BE2C (cell line): Measurements from ENCODE around the gene KLHL26.

Experiments used
- DNase-seq: peaks from one replicate; pipeline ENCODE4 v3.0.0-alpha.2; 2020
- H3K27me3 ChIP-seq: fragments of 250-450 bp; sonication (Bioruptor Pico); 2 replicates; pipeline ENCODE4 v1.5.1; 2020; ENCODE audit warnings: mild to moderate bottlenecking
- H3K36me3 ChIP-seq: fragments of 250-450 bp; sonication (Bioruptor Pico); 2 replicates; pipeline ENCODE4 v1.5.1; 2020; ENCODE audit warnings: mild to moderate bottlenecking
- H3K4me1 ChIP-seq: fragments of 250-450 bp; sonication (Bioruptor Pico); 2 replicates; pipeline ENCODE4 v1.5.1; 2020
- H3K4me3 ChIP-seq: 2 replicates; pipeline ENCODE4 v1.5.1; 2011; ENCODE audit warnings: low read depth, low read length
- H3K9me3 ChIP-seq: fragments of 250-450 bp; sonication (Bioruptor Pico); 2 replicates; pipeline ENCODE4 v1.5.1; 2020
- TF ChIP-seq, protein P1 (sequence below): IDR thresholded peaks from 2 replicates; pipeline ENCODE4 v1.5.1; 2012; ENCODE audit warnings: mild to moderate bottlenecking, low read depth, low read length

KLHL26 gene

GRCh38 chr19:18636183-18636968 lies 452 bp upstream of the KLHL26 start:
- no peaks in the 10 kb centered on the region for H3K9me3 ChIP-seq
- peak; percentile 99 for DNase-seq
- H3K4me1 ChIP-seq = no peaks in the 10 kb centered on the region
- H3K36me3 ChIP-seq = no peaks in the 10 kb centered on the region
- H3K4me3 ChIP-seq = peak overlapping the region; percentile 79
- TF ChIP-seq, protein P1, sequence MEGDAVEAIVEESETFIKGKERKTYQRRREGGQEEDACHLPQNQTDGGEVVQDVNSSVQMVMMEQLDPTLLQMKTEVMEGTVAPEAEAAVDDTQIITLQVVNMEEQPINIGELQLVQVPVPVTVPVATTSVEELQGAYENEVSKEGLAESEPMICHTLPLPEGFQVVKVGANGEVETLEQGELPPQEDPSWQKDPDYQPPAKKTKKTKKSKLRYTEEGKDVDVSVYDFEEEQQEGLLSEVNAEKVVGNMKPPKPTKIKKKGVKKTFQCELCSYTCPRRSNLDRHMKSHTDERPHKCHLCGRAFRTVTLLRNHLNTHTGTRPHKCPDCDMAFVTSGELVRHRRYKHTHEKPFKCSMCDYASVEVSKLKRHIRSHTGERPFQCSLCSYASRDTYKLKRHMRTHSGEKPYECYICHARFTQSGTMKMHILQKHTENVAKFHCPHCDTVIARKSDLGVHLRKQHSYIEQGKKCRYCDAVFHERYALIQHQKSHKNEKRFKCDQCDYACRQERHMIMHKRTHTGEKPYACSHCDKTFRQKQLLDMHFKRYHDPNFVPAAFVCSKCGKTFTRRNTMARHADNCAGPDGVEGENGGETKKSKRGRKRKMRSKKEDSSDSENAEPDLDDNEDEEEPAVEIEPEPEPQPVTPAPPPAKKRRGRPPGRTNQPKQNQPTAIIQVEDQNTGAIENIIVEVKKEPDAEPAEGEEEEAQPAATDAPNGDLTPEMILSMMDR = no peak
- no peaks in the 10 kb centered on the region for H3K27me3 ChIP-seq

DNA sequence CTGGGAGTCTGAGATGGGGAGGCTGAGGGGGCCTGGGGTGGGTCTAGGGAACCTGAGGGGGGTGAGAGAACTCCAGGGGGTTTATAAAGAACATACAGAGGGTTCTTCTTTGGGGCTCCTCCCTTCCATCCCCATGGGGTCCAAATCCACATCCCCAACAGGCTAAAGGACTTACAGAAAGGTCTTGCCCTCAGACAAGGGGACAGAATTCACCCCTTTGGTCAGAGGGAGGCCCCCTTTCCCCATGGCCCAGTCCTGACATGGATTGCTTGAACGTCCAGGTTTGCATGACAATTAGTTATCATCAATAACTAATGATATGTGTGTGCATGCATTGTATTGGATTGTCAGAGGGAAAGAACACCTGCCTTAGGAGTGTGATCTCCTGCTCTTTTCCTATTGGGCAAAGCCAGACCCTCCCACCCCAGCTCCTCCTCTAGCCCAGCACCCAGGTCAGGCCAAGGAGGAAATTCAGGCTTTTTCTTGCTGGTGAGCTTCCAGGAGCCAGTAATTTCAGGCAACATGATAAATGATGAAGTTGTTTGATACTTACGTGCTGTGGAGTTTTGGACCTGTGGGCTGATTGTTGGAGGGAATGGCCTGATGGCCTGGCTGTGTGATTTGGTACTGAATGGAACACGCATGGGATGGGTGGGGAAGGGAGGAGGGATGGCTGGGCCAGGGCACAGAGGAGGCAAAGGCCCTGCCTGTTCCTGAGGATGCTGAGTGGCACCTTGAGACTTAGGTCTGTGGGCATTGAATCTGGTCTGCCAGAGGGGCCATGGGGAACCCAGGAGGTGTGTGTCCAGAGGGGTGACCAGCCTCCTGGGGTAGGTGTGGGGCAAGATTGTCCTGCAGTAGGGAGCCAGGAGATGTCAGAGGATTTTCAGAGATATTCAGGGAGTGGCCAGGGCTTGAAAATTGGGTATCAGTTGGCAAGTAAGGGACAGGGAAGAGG lies 1.1 kb downstream of the KLHL26 start:
- DNase-seq = no peak
- Histone ChIP-seq H3K9me3 (no peaks in the 10 kb centered on the region), H3K4me3 (peak overlapping the region; percentile 79), H3K4me1 (no peaks in the 10 kb centered on the region), H3K36me3 (no peaks in the 10 kb centered on the region), H3K27me3 (no peaks in the 10 kb centered on the region)
- TF ChIP-seq, protein P1 = no peak

DNA sequence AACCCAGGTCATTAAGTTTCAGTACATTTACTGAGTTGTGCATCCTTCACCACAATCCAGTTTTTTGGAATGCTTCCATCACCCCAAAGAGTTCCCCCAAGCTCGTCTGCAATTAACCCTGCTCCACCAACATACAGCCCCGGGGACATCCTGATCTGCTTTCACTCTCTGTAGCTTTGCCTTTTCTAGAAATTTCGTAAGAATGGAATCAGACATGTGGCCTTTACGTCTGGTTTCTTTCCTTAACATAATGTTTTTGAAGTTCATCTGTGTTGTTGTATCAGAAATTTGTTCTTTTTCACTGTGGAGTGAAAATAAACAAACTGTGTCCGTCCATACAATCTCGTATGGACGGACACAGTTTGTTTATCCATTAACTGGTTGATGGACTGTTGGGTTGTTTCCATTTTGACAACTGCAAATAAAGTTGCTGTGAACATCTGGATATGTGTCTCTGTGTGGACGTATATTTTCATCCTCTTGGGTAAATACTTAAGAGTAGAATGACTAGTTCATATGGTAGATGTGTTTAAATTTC lies 2.9 kb downstream of the KLHL26 start:
- H3K9me3 ChIP-seq = peaks cover 6% of the 10 kb centered on the region
- no peak overlapping the region for H3K4me3 ChIP-seq
- H3K36me3 ChIP-seq = no peaks in the 10 kb centered on the region
- DNase-seq = no peak
- TF ChIP-seq, protein P1 = no peak
- H3K27me3 ChIP-seq = no peaks in the 10 kb centered on the region
- no peaks in the 10 kb centered on the region for H3K4me1 ChIP-seq

- H3K27me3 ChIP-seq = no peaks in the 10 kb centered on the region
- TF ChIP-seq, protein P1 = no peak
- no peaks in the 10 kb centered on the region; the same call in 1 of the 2 replicates for H3K4me1 ChIP-seq
- no peak for DNase-seq
- no peaks in the 10 kb centered on the region for H3K36me3 ChIP-seq
- peaks cover 6% of the 10 kb centered on the region for H3K9me3 ChIP-seq
- no peak overlapping the region for H3K4me3 ChIP-seq
Observed at GRCh38 chr19:18644196-18645034, 7.6 kb downstream of the KLHL26 start.

DNA sequence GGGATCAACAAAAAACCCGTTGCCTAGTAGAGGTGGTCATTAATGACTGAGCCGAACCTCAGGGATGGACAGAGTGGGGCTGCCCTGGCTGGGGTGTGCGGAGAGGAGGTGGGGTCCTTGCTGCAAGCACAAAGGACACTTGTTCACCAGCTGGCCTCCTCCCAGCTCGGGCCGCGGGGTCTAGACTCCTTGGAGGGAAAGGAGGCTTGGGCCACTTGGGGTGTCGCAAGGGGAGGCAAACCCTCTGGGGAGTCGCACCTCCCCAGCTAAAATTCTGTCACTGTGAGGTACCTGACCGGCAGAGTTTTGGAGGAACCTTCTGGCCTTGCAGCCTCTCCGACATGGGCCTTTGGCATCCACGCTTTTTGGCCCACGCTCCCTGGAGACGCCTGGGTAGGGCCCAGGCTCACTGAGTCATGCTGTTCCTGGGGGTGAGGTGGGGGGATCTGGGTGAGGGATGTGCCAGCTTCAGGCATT lies 8.2 kb downstream of the KLHL26 start:
- Histone ChIP-seq H3K4me3 (no peak overlapping the region), H3K36me3 (no peaks in the 10 kb centered on the region), H3K9me3 (peaks cover 6% of the 10 kb centered on the region), H3K4me1 (no peaks in the 10 kb centered on the region; the same call in 1 of the 2 replicates), H3K27me3 (no peaks in the 10 kb centered on the region)
- DNase-seq = no peak
- TF ChIP-seq, protein P1 = no peak
